SH-SY5Y (cell line): Measurements from ENCODE around the gene FAM216B.

ENCODE experiments used
- GATA2 ChIP-seq: IDR thresholded peaks from 2 replicates; pipeline ENCODE4 v1.6.1; 2011; ENCODE audit warnings: mild to moderate bottlenecking, low read depth, low read length
- GATA3 ChIP-seq: IDR thresholded peaks from 2 replicates; pipeline ENCODE4 v1.6.1; 2011; ENCODE audit warnings: low read depth, mild to moderate bottlenecking, low read length, moderate library complexity

GRCh38 chr13:42757678-42758420 lies 23.5 kb upstream of the FAM216B start:
- TF ChIP-seq GATA2 (no peak), GATA3 (no peak)
